Cardiac septum (tissue), 1 donor: ENCODE data around the gene GRIK2. TPM values are rescaled to one million over a fixed set of nuclear protein-coding genes. Genes with fewer than 3 reads are reported as not detected.
"Not testable (repeated sequence)": the region's sequence is repeated elsewhere in the genome, so short reads cannot be mapped to it uniquely, and the experiment has no call there.

Experiments used
- DNase-seq: peaks from one replicate; pipeline ENCODE4 v3.0.0-alpha.2; 2020; ENCODE audit warnings: low spot score
- intact Hi-C: fragments of 100-400 bp; cut with DNase I; formaldehyde crosslinking; loops from one replicate; pipeline ENCODE4 v1.14.0; 2022
- long read RNA-seq: library from polyadenylated mRNA; unstranded; transcript quantifications from one replicate; pipeline ENCODE4 v2.0.0, GENCODE V29; 2021
- total RNA-seq: library from RNA; stranded (reverse); fragmentation: NEBNext Ultra II Directional; extraction: Animal tissue kit (Norgen Biotek cat#: 25700); gene quantifications from one replicate; pipeline ENCODE4 v1.2.1, GENCODE V29; 2021
- donor health status: DM: no; HTN: no; CAD: no.

The GRIK2 gene
- 0.67 TPM for total RNA-seq
- long read RNA-seq: 0 reads

- intact Hi-C loops: no loop called here
- no peak for DNase-seq
Measured at GRCh38 chr6:101393251-101393828, at the start of gene GRIK2. GRIK2 (plus strand) TSS chr6:101393708.

- intact Hi-C loops: no loop called here
- DNase-seq: no peak
Measured at GRCh38 chr6:101344885-101345284, 48.6 kb upstream of the GRIK2 start.

- no peak for DNase-seq
- intact Hi-C loops: no loop called here
Measured at GRCh38 chr6:101348816-101349215, 44.7 kb upstream of the GRIK2 start.

GRCh38 chr6:101350631-101351030, 42.9 kb upstream of the GRIK2 start:
- intact Hi-C loops, DNase-seq: not testable (repeated sequence)

- DNase-seq: no peak
- intact Hi-C loops: no loop called here
Measured at GRCh38 chr6:101351173-101351572, 42.3 kb upstream of the GRIK2 start.

- intact Hi-C loops: no loop called here
- DNase-seq: no peak
Measured at GRCh38 chr6:101352316-101352715, 41.2 kb upstream of the GRIK2 start.

GRCh38 chr6:101365181-101365580, 28.3 kb upstream of the GRIK2 start:
- no peak for DNase-seq
- intact Hi-C loops: no loop called here

- intact Hi-C loops: no loop called here
- DNase-seq: no peak
Measured at GRCh38 chr6:101379926-101380325, 13.6 kb upstream of the GRIK2 start.

- intact Hi-C loops: no loop called here
- no peak for DNase-seq
Measured at GRCh38 chr6:101380897-101381630, 12.4 kb upstream of the GRIK2 start.

- intact Hi-C loops: not testable (repeated sequence)
Measured at GRCh38 chr6:101383747-101384146, 9.8 kb upstream of the GRIK2 start.

GRCh38 chr6:101386982-101387381, 6.5 kb upstream of the GRIK2 start:
- intact Hi-C loops: no loop called here
- no peak for DNase-seq

More at GRCh38 chr6:101383747-101384146, 9.8 kb upstream of the GRIK2 start:
- not testable (repeated sequence) for DNase-seq

GRCh38 chr6:101391772-101392585, 1.5 kb upstream of the GRIK2 start:
- DNase-seq: no peak
- intact Hi-C loops: no loop called here

GRCh38 chr6:101392586-101393230, 800 bp upstream of the GRIK2 start:
- intact Hi-C loops: no loop called here
- DNase-seq: no peak

GRCh38 chr6:101393829-101394251, 332 bp downstream of the GRIK2 start:
- intact Hi-C loops: no loop called here
- no peak for DNase-seq

GRCh38 chr6:101394936-101395335, 1.4 kb downstream of the GRIK2 start:
- intact Hi-C loops: no loop called here
- DNase-seq: no peak

GRCh38 chr6:101395345-101395744, 1.8 kb downstream of the GRIK2 start:
- intact Hi-C loops: no loop called here
- no peak for DNase-seq

GRCh38 chr6:101396548-101397173, 3.2 kb downstream of the GRIK2 start:
- intact Hi-C loops: no loop called here
- no peak for DNase-seq

GRCh38 chr6:101397199-101397598, 3.7 kb downstream of the GRIK2 start:
- no peak for DNase-seq
- intact Hi-C loops: no loop called here

GRCh38 chr6:101398716-101399615, 5.5 kb downstream of the GRIK2 start:
- intact Hi-C loops: no loop called here
- no peak for DNase-seq
